AG04449 (cell line): ENCODE results near the gene HBS1L.

ENCODE experiments used
- CTCF ChIA-PET: fragments of 350-600 bp; formaldehyde crosslinking; extraction: SDS; loops from one replicate; lab custom pipeline; 2021; ENCODE audit warnings: antibody characterized with exemption; lab: Yijun Ruan, JAX
- POLR2A ChIA-PET: fragments of 400-600, 350-600 bp; formaldehyde crosslinking; extraction: SDS; loops from one replicate; lab custom pipeline; 2020; ENCODE audit warnings: antibody characterized with exemption, inconsistent platforms; lab: Yijun Ruan, JAX
- DNase-seq: peaks from one replicate; pipeline ENCODE4 v3.0.0-alpha.2; 2010; ENCODE audit warnings: low read depth, low spot score
- H3K4me3 ChIP-seq: 2 replicates; pipeline ENCODE4 v1.5.1; 2011; ENCODE audit warnings: low read depth, mild to moderate bottlenecking, control low read depth, low read length
- TF ChIP-seq, protein P1 (sequence below): IDR thresholded peaks from one replicate; pipeline ENCODE4 v1.5.1; 2011; ENCODE audit warnings: mild to moderate bottlenecking, moderate library complexity, low read length, control low read depth, inconsistent platforms; ENCODE audit not compliant: insufficient read depth; ENCODE audit errors: missing control alignments

The HBS1L gene

DNA sequence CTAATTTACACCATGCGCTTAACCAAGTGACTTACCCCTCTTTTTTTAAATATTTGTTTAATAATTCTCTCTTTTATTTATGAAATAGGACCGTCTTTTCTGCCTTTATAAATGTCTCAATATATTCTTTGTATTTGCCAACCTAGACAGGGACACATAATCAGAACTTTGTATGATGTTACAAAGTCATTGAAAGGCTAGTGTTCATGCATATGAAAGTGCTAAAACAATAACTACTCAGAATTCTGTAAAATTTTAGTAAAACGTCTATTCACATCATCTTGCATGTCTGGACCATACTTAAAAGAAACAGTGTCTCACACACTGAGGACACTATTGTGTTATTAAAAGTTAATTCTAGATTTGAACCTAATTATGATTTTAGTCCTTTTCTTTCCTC lies 41.1 kb upstream of the HBS1L start:
- H3K4me3 ChIP-seq = no peak overlapping the region
- no peak for DNase-seq
- TF ChIP-seq, protein P1, sequence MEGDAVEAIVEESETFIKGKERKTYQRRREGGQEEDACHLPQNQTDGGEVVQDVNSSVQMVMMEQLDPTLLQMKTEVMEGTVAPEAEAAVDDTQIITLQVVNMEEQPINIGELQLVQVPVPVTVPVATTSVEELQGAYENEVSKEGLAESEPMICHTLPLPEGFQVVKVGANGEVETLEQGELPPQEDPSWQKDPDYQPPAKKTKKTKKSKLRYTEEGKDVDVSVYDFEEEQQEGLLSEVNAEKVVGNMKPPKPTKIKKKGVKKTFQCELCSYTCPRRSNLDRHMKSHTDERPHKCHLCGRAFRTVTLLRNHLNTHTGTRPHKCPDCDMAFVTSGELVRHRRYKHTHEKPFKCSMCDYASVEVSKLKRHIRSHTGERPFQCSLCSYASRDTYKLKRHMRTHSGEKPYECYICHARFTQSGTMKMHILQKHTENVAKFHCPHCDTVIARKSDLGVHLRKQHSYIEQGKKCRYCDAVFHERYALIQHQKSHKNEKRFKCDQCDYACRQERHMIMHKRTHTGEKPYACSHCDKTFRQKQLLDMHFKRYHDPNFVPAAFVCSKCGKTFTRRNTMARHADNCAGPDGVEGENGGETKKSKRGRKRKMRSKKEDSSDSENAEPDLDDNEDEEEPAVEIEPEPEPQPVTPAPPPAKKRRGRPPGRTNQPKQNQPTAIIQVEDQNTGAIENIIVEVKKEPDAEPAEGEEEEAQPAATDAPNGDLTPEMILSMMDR = no peak
- POLR2A ChIA-PET = no interaction called here
- CTCF ChIA-PET = no interaction called here

DNA sequence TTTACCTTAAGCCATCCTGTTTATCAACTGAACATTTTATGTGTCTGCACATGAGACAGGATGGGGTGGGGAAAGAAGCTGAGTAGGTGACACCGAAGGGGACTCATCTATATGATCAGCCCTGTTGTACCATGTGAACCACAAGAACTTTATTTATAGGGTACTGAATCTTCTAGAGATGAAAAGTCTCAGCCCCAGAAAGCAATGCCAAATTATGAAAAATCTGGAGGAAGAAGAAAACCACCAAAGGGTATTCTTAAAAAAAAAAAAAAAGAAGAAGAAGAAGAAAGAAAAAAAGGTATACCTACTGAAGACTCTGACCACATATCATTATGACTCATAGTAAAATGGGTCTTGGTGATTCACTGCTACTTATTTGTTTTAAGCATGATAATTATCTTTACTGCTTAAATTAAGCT lies 39.8 kb upstream of the HBS1L start:
- CTCF ChIA-PET = no interaction called here
- no peak for DNase-seq

DNA sequence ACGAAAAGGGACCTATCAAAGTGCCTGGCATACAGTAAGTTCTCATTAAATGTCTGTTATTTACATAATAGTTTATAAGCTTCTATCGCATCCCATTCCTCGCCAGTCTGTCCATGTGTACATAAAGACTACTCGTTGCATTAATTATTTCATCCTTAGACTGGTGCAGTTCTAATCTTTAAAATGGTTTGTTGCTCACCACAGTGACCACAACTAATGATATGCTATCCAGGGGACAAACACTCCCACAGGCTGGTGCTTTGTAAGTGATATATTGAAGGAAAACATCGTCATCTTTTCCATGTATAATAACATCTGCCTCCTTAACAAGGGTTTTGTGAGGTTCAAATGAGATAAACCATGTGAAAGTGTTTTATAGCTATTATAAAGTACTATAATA lies 39.0 kb upstream of the HBS1L start:
- CTCF ChIA-PET = interaction anchor here (1.9 kb wide), 1 partner anchor 330 kb away, joined by 5 read pairs; no protein-coding TSS in a partner anchor
- POLR2A ChIA-PET = no interaction called here
- DNase-seq = no peak
- TF ChIP-seq, protein P1 = no peak
- no peak overlapping the region for H3K4me3 ChIP-seq

More for the DNA sequence above, 39.8 kb upstream of the HBS1L start:
- no peak overlapping the region for H3K4me3 ChIP-seq
- POLR2A ChIA-PET = no interaction called here
- TF ChIP-seq, protein P1 = no peak

DNA sequence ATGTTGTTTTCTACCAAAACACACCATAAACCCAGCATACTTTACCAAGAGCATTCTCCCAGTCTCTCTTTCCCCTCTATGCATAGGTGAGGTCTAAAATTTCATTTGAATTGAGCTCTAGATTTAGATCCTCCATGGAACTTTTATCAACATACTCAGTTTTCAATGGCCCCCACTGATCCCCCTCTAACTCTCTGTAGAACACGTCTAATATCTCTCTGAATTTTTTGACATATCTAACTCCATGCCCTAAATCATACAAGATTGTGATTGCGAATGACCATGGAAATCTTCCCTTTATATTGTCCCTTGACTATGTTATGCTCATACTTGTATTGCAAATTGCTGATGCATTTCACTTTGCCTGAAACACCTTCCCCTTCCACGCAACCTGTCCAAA lies 38.1 kb upstream of the HBS1L start:
- POLR2A ChIA-PET = no interaction called here

DNA sequence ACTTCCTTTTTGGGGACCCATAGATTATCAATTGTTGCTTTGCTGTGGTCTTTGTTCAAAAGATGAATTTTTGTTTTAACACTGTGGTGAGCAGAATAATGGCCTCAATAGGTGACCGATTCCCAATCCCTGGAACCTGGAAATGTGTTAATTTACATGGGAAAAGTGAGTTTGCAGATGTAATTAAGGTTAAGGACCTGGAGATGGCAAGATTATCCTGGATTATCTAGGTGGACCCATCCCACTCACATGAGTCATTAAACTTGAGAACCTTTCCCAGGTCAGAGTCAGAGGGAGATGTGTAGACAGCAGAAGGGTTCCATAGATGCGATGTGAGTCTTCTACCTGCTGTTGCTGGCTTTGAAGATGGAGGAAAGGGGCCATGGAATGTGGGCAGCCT lies 36.2 kb upstream of the HBS1L start:
- ChIA-PET POLR2A (no interaction called here), CTCF (interaction anchor here (1.8 kb wide), 1 partner anchor 10 kb away, joined by 5 read pairs; no protein-coding TSS in a partner anchor)
- no peak overlapping the region for H3K4me3 ChIP-seq

More for the DNA sequence above, 38.1 kb upstream of the HBS1L start:
- no peak for DNase-seq
- CTCF ChIA-PET = interaction anchor here (1.3 to 1.9 kb wide), 2 partner anchors 11 to 331 kb away, joined by 3 to 5 read pairs; no protein-coding TSS in a partner anchor
- H3K4me3 ChIP-seq = no peak overlapping the region
- TF ChIP-seq, protein P1 = no peak

DNA sequence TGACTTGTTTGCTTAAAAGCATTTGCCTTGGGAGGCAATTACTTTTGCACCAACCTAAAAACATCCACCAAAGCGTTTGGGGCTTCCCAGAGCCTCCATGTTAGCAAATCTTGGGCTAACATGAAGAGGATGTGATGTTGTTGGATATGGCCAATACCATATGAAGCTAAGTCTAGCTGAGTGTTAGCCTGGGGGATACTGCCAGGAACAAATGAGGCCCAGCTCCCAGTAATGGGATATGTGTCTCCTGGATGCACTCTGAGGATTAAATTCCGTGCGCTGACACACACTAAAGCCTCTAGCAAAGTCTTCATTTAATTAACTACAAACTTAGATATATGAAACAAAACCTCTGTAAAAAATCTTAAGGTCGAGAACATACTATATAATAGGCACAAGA lies 35.3 kb upstream of the HBS1L start:
- CTCF ChIA-PET = interaction anchor here (1.2 to 2.1 kb wide), 3 partner anchors 11 to 15 kb away, joined by 5 to 10 read pairs (median 5); no protein-coding TSS in a partner anchor
- DNase-seq = no peak
- no peak overlapping the region for H3K4me3 ChIP-seq
- TF ChIP-seq, protein P1 = no peak
- POLR2A ChIA-PET = no interaction called here

More for the DNA sequence above, 36.2 kb upstream of the HBS1L start:
- TF ChIP-seq, protein P1 = no peak
- no peak for DNase-seq
